A673 (cell line): ENCODE measurements around the gene CYTH3.

Experiments used
- CTCF ChIP-seq: fragments of 300-800, 200-600 bp; sonication (generic); conservative IDR thresholded peaks from 2 replicates; pipeline ENCODE4 v1.5.1; 2017; ENCODE audit warnings: low read depth, mild to moderate bottlenecking, antibody characterized with exemption, low read length, moderate library complexity, mixed read lengths
- EZH2 ChIP-seq: fragments of 200-600 bp; sonication (generic); IDR thresholded peaks from 2 replicates; pipeline ENCODE4 v1.6.1; 2017; ENCODE audit warnings: borderline replicate concordance, low read depth, mild to moderate bottlenecking, mixed read lengths, antibody characterized with exemption, low read length; ENCODE audit not compliant: poor library complexity, severe bottlenecking

GRCh38 chr7:6168477-6168868, 104.0 kb downstream of the CYTH3 start:
- TF ChIP-seq CTCF: no peak
- no peak for TF ChIP-seq EZH2
